Urothelium cell line (cell line): ENCODE results near the gene THOP1.

ENCODE experiments used
- DNase-seq: peaks from one replicate; pipeline ENCODE4 v3.0.0; 2011; ENCODE audit warnings: low spot score, mixed read lengths
- FAIRE-seq: peaks from 2 replicates; lab custom pipeline; 2011; peaks lifted over from hg19 to GRCh38; lab: Jason Lieb, UNC

THOP1 gene

DNA sequence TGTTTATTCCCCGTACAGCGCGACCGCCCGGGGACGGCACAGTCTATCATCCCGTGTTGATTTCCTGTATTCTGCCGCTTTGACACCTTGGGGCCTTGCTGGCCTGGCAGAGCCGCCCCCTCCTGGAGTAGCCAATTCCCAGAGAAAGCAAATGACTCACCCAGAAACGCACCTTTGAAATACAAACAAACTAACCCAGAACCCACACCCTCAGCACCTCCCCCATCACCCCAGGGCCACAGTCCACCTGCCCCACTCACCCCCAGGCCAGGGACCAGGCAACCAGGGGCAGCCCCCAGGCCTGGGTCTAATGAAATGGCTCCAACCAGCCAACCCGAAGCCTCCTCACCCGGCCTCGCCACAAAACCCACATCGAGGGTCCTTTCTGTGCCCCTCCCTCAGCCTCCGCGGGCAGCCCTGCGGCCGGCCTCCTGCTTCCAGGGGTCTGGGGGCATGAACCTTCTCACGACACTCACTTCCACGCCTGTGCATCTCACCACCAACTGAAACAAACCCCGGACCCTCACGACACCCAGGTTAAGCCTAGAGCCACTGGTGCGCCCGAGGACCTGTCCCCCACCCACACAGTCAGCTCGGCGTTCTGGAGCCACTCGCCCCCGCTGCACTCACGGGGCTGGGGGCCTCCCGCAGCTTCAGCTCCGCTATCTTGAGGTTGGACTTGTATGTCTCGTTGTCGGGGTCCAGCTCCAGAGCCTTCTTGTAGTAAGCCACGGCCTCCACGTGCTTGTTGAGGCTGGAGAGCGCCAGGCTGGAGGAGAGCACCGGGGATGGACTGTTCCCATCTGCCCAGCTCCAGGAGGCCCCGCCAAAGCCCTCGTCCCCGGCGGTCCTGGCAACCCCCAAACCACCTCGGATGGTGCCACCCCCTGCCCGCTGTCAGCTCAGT lies 23.2 kb upstream of the THOP1 start:
- no peak for FAIRE-seq
- DNase-seq, result no peak

DNA sequence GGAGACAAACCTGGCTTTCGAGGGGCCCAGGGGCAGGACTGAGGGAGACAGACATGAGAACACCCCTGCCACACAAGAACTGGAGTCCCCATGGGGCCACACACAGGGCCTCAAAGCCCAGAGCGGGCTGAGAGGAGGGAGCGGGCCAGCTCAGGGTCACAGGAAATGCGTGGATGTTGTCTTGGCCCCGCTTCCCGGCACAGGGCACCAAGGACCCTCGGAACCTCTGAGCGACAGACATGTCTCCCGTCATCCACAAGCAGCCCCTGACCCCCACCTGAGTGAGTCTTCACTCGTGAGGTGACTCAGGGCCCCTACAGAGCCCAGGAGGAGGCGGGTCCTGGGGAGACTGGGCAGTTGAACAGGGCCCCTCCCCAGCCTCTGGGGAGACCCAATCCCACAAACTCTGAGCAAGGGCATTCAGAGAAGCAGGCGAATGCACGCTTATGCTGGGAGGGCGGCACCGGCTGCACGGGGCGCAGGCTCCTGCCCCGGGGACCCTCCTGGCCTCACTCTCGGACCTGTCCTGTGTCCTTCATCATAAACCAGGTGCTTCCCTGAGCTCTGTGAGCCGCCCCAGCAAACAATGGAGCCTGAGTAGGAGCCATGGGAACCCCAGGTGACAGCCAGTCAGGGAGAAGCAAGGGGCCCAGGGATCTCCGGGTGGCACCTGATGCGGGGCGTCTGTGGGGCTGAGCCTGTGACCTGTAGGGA lies 22.4 kb upstream of the THOP1 start:
- no peak for FAIRE-seq
- no peak for DNase-seq

DNA sequence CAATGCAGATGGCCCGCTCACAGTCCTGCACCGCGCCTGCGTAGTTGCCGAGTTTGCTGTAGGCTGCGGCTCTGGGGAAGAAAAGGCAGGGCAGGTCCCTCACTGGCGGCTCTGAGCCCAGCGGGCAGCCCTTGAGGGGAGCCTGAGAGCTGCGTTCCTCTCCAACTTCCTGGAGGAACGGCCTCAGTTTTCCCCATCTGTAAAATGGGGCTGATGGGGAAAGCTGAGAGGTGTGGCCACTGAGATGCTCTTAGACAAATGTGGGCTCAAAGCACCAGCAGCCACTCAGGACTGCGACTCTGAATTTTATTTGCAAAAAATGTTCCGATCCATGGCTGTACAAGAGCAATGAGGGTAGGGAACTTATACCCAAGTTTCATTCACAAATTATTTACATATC lies 21.6 kb upstream of the THOP1 start:
- DNase-seq (no peak), FAIRE-seq (no peak)

DNA sequence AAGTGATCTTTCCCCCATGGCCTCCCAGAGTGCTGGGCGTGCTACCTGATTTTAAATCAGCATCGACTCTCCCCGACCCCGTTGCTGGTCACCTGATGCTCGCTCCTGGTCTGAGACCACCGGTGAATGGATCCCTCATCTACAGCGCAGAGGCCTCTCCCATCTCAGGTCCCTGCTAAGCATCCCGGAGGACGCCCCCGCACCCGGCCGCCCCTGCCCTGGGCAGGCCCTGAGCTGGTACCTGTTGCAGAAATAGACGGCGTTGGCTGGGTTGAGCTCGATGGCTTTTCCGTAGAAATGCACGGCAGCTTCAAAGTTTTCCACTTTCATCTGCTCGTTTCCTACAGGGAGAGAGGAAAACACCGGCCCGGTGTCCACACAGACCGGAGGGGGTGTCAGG lies 20.4 kb upstream of the THOP1 start:
- FAIRE-seq (no peak), DNase-seq (no peak)

DNA sequence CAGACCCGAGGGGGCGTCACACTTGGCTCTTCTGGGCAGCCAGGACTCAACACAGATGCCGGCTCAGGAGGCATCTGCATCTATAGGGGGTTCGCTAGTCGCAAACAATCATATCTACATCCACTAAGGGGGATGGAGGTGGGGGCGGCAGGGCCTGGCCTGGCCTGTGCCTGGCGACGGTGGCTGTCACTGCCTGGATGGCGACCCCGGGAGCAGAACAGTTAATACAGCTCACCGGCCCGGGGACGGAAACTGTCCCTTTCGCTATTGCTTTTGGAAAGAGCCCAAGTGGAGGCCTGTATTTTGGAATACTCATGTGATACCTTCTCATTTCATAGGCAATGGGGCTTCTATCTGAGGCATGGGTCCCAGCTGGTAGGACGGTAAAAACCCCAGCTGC lies 19.9 kb upstream of the THOP1 start:
- DNase-seq (no peak), FAIRE-seq (no peak)

DNA sequence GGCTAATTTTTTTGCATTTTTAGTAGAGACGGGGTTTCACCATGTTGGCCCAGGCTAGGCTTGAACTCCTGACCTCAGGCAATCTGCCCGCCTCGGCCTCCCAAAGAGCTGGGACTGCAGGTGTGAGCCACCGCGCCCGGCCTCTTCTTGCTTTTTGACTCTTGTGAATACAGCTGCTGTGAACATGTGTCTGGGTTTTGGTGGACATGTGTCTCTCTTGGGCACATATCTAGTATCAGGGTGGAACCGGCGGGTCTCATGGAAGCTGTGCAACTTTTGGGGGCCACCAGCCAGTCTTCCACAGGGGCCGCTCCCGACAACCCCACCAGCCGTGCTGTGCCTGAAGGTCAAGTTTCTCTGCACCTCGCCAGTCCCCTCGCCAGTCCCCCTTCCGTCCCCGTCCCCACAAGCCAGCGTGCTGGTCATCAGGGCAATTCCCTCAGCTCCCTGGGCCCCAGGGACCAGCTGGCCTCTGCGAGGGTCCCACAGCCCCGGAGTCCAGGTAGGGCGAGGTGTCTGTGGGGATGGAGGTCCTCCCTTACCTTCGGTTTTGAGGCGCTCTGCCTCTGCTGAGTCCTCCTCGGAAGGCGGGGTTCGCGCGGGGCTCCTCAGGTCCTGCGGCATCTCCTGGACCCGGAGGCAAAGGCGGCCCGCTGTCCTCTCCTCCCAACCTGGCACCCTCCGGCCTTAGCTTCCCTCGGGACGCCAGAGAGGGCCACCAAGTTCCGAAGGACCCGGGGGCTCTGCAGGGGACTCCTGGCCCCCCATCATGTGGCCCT lies 18.5 kb upstream of the THOP1 start:
- no peak for FAIRE-seq
- no peak for DNase-seq

DNA sequence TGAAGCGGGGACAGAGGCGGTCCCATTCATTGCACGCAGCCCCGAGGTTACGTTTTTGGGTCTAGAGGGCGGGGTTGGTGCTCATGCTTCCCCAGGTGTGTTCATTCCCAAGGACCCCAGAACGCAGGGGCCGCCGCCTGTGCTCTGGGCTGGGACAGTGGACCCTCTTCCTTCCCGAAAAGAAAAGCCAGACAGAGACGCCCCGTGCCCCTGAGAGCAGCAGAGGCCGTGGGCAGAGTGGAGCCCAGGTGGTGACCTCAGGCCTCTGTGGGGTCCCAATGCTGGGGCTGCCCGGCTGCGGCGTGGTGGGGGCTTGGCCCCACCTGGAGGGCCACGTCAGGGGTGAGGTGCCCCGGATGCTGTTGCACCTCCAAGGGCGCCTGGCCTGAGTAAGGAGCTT lies 17.6 kb upstream of the THOP1 start:
- FAIRE-seq (no peak), DNase-seq (no peak)

DNA sequence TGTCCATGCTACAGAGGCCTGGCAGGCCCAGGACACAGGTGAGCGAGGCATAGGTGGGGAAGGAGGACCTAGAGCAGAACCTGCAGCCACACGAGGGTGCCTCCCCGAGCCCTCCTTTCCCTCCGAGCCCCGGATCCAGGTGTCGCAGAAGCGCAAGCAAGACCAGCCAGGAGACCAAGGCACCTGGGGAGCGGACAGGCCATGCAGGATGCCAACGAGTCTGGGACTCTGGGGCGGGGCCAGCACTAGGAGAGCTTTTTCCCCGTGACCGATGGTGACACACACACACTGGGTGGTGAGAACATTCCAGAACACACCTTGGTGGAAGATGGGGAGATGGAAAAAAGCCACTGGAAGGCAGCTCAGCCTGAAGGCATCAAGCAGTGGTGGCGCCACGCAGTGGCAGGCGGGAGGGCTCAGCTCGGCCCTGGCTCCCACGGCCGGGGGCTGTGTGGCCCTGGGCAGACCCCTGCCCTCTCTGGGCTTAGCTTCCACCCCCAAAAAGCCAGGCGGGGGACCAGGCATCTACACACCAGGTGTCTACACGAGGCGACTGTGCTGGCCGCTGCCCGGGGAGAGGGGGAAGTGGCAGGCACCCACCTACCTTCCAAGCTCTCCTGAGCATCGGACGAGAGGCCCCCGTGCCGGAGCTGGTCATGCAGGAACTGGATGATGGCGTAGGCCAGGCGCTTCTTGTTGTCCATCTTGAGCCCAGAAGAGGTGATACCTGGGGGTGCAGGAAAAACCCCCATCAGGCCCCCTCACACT lies 16.8 kb upstream of the THOP1 start:
- FAIRE-seq (no peak), DNase-seq (no peak)

DNA sequence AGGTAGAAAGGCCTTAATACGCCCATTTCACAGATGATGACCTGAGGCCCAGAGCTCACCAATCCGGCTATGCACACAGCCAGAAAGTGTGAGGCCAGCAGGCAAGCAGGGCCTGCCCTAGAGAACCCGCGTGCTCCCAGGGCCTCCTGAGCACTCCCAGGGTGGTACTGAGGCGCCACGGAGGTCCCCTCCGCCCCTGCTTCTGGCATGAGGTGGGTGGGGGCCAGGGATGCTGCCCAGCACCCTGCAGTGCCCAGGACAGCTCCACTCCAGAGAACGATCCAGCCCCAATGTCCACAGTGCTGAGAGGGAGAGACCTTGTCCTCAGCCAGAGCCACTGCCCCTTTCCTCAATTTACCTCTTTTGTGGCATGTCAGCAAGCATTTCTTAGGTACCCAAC lies 16.1 kb upstream of the THOP1 start:
- FAIRE-seq, result no peak

DNA sequence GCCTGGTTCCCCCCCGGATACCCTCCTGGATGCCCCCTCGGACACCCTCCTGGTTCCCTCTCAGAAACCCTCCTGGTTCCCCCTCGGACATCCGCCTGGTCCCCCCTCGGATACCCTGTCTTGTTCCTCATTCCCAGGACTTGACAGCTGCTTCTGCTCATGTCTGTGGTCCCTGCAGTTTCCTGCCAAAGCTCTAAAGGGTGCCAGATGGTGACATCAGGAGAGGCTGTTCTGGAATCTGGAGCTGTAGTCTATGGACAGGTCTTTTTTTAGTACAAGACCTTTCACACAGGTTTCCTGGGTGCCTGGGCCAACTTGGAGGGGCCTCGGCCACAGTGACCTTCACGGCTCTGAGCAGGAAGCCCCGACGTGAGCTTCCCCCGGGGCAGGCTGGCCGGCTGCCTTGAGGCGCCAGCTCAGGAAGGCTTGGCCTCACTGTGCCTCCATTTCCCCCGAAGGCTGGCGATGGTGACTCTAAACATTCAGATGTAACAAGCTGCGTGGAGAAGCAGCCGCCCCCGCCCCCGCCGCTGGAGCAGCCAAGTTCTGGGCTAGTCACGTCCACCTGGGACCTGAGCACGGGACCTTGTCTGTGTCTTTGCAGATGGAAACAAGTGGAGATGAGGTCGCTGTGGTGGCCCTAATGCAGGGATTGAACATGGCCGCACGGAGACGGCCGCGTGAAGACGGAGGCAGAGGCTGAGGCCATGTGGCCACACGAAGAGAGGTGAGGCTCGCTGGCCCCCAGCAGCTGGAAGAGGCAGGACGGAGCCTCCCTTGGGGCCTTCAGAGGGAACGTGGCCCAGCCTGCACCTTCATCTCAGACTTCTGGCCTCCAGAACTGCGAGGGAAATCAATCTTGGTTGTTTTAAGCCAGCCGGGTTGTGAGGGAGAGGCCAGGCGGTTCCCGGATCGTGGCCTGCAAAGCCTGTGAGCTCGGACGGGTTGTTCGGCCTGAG lies 15.0 kb upstream of the THOP1 start:
- no peak for FAIRE-seq

More for the DNA sequence above, 16.1 kb upstream of the THOP1 start:
- no peak for DNase-seq

DNA sequence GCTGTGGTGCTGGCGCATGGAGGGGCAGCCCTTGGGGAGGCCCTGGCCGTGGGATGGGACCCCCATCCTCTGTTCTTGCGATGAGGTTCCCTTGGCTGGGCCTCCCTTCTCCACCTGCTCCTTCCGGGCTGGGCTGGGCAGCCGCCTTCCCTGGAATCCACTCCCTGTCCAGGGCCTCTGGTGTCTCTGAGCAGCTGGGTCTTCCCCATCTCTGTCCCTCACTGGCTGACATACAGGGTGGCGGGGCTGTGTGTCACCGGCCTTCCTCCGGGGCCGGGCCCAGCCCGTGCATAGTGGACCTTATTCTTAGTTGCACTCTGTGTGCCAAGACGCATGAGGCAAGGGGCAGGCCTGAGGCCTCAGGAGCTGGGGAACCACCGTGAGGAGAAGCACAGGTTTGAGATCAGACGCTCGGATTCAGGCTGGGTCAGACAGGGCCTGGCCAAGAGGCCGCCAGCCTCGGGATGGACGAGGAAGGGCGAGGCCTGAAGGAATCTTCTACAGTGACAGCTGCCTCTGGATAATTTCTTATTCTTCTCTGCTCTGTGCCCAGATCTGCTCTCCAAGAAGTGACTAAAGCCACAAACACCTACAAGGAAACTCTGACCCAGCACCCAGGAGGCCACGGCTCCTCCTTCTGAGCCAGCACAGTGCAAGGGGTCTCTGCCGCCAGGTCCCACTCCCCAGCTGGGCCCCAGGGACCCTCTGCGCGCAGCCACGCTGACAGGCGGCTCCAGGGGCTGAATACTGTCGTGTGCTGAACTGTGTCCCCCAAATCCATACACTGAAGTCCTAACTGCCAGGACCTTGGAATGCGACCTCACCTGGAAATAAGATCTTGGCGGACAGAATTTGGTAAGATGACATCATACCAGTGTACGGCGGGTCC lies 13.3 kb upstream of the THOP1 start:
- DNase-seq (no peak), FAIRE-seq (no peak)

More for the DNA sequence above, 15.0 kb upstream of the THOP1 start:
- DNase-seq, result no peak

DNA sequence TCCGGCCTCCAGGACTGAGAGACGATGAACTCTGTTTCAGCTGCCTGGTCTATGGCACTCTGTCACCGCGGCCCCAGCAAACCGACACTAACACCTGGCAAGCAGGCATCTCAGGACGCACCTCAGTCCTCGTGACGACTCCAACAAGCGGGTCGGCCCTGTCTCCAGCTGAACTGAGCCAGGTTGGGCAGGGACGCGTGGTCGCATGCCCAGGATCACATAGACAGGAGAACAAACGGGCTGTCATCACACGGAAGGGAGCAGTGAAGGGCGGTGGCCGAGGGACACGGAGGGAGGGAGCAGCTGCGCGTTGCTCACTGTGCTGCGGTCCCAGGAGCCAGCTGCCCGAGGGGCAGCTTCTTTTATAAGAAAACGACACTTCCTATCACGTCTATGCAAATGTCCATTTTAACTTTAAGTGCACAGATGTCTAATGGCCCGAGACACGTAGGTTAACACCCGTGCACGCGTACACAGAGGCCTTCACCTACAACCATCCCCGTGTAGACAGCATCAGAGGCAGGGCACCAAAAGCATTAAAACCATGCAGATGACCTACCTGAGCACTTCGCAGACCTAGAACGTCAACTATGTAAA lies 11.1 kb upstream of the THOP1 start:
- FAIRE-seq, result no peak
- no peak for DNase-seq

DNA sequence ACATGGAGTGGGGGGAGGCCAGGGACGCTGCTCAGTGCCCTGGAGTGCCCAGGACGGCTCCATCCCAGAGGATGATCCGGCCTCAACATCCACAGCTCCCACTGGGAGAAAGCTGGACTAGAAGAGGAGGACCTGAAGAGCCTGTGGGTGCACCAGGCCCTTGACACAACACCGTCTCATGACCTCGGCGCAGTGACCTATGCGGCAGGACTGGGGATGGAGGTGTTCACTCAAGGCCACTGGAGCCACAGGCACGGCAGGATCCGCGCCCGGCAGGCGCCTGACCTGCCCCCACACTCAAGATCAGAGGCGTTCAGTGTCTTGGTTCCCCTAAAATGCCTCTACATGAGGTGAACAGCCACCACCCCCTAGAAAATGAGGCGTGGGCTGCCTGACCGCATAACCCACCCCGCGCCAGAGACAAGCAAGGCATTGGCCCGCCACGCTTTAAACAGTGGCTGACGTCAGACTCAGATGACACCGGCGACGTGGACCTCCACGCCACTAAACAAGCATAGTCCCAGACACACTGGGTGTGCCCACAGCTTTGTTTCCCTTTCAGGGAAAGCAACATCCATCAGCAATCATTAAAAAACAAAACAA lies 10.2 kb upstream of the THOP1 start:
- FAIRE-seq (no peak), DNase-seq (no peak)

DNA sequence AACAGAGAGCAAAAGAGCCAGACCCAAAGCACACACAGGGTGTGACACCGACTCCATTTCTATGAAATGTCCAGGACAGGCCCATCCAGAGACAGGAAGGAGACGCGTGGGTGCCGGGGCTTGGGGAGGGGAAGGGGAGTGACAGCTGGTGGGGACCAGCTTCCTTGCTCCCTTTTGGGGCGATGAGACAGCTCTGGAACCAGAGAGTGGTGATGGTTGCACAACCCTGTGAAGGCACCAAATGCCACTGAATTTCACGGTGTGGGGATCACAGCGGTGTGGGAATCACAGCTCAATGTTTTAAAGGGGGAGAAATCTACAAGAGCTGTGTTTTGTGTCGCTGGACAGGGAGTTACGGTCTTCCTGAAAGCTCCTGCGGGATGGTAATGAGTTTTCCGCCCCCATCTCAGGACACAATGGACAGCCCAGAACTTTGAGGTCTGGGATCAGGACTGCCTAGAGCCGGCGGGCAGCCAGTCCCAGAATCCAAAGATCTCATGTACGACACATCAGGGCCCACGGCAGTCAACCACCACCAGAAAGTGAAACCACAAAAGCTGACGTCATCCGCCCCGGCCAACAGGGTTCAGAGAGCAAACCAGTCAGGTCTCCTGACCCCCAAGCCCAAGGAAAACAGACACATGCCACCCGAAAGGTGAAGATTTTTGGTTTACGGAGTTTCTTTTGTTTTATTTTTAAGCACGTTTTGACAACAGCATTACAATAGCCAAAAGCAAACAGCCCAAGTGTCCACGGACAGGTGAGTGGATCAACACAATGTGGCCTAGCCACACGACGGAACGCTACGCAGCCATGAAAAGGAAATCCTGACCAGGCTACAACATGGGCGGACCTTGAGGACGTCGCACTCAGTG lies 9.5 kb upstream of the THOP1 start:
- no peak for FAIRE-seq
- DNase-seq, result no peak

DNA sequence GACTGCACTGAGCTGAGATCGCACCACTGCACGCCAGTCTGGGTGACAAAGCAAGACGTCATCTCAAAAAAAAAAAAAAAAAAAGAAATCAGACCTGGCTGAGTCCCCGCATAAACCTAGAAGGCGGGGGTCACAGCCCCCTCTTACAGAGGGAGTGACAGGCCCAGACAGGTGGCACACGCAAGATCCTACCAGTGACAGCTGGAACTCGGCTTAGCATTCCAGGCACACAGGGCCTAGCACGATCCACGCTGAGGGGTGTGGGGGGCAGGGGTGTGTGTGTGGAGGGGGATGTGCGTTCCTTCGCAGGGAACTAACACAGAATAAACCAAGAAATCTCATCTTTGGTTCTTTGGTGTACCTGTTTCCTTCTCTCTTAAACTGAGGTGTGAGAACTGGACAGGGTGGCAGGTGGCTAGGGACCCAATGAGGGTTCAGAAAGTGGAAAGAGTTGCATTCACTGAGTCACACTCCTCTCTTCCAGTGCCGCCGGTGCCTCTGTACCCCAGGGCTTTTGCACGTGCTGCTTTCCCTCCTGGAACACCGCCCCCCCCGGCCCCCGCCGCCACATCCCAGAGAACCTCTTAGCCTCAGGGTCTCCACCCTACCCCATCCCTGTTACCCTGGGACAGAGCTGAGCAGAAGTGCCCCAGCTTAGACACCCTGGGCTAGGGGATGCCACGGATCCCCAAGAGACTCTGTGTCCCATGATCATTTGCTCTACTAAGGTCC lies 7.2 kb upstream of the THOP1 start:
- FAIRE-seq, result no peak
- no peak for DNase-seq

DNA sequence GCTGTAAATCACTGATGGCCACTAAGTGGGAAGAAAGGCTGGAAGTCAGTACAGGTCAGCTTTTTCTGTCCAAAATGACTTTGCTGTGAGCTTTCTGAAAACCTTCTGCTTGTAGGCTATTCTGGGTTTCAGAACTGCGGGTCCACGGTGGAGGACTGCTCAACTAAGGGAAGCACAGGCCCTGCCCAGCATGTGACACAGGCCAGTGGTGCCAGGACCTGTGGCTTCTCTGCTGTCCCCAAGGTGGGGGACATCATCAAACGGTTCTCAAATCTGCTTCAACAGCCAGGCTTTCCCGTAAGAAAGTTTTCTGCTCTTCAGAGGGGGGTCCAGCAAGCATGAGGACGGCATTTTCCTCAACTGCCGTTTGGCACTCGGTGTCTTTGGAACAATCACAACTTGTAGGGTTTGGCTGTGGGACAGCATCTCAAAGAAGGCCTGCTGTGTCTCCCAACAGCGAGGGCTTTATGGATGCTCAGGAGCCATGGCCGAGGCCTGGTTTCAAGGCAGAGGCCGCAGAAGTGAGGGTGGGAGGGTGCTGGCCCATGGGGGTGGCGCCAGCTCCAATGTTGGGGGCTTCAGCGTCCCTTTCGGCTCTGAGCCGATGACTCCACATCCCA lies 6.1 kb upstream of the THOP1 start:
- no peak for DNase-seq
- FAIRE-seq, result no peak
